HCEC 1CT (cell line): ENCODE results near the gene CTXN1.

Experiments used
- DNase-seq: peaks from one replicate; pipeline ENCODE4 v3.0.0-alpha.2; 2017

Gene CTXN1

DNA sequence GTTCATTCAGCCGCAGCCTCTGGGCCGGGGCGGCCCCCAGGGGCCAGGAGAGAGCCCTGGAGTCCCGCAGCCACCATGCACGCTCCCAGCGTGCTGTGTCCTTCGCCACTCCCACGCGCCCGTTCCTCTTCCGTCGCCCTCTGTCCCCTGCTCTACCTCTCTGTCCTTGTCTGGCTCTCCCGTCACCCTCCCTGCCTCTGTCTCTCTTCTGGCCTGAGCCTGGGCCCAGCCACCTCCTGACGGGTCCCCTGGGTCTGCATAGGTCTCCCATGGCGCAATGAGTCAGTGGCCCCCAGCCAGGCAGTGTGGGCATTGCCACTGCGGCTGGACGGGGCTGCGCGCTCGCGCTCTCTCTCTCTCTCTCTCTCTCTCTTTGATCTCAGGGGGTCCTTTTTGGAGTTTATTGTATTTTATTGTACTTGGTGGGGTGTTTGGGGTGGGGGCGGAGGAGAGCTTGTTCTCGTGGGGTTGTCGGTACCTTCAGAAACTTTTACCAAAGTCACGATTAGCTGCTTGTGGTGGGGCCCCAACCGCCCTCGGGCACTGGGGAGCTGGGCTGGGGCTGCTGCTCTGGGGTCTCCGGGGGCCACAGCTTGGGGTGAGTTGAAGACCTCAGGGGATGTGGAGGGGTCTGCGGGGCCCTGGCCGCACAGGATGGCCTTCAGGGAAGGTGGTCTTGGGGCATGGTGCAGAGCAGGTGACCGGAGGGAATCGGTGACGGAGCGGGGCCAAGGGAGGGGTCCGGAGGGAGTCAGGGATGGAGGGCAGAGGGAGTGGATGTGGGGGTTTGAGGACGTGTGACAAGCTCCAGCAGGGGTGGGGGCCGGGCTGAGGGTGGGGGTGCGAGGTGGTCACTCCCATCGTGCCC lies 13.0 kb downstream of the CTXN1 start:
- DNase-seq: no peak

DNA sequence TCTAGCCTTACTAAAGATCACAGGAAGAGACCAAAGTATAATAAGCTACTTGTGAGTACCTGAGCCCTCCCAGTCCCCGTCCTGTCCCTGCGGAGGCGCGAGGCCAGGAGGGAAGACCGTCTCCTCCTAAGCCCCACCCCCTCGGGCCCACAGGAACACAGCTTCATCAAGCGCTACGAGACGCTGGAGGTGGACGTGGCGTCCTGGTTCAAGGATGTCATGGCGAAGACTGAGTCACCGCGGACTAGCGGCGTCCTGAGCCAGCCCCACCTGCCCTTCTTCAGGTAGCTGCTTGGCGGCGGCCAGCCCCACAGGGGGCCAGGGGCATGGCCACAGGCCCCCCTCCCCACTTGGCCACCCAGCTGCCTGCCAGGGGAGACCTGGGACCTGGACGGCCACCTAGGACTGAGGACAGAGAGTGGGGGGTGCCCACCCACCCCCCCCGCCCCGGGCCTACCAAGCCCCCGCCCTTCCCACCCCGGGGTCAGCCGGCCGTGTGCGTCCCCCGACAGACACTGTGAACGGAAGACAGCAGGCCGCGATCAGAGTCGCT lies 13.7 kb downstream of the CTXN1 start:
- no peak for DNase-seq

DNA sequence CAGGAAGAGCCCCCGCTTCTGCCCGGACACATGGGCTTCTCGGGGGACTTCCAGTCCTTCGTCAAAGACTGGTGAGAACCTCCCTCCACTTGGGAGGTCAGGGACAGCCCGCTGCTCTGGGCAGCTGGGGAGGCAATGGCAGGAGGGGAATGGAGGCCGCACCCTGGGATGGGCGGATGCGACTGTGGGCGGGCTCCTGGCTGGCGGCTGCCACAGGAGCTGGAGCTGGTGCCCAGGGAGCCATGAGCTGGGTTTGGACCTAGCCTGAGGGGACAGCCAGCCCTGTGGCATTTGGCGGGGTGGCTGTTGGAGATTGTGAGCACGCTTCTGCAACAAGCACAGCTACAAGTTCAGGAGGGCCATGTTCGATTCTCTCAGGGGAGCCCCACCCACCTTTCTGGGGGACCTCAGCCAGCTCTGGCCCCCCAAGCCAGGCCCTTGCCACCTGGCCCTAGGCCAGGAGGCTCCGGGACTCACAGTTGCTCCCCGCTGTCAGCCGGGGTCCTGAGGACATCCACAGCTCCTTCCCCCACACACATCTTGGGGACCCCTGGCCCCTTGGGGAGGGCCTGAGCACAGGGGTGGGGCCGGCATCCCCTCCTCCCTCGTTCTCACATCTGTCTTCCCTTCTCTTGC lies 14.3 kb downstream of the CTXN1 start:
- DNase-seq: no peak

DNA sequence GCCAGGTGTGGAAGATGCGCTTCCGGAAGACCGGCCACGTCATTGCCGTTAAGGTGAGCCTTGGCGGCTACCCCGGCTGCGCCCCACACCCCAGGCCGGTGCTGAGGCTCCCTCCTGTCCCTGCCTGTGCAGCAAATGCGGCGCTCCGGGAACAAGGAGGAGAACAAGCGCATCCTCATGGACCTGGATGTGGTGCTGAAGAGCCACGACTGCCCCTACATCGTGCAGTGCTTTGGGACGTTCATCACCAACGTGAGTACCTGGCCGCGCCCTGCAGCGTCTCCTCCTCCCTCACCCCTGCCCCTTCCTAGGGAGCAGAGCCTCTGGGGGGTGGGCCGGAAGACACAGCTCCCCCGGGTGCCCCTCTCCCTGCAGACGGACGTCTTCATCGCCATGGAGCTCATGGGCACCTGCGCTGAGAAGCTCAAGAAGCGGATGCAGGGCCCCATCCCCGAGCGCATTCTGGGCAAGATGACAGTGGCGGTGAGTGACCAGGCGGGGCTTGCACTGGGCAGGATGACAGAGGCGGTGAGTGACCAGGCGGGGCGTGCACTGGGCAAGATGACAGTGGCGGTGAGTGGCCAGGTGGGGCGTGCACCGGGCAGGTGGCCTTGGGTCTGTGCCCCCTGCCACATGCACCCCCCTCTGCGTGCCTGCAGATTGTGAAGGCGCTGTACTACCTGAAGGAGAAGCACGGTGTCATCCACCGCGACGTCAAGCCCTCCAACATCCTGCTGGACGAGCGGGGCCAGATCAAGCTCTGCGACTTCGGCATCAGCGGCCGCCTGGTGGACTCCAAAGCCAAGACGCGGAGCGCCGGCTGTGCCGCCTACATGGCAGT lies 15.4 kb downstream of the CTXN1 start:
- DNase-seq: no peak

DNA sequence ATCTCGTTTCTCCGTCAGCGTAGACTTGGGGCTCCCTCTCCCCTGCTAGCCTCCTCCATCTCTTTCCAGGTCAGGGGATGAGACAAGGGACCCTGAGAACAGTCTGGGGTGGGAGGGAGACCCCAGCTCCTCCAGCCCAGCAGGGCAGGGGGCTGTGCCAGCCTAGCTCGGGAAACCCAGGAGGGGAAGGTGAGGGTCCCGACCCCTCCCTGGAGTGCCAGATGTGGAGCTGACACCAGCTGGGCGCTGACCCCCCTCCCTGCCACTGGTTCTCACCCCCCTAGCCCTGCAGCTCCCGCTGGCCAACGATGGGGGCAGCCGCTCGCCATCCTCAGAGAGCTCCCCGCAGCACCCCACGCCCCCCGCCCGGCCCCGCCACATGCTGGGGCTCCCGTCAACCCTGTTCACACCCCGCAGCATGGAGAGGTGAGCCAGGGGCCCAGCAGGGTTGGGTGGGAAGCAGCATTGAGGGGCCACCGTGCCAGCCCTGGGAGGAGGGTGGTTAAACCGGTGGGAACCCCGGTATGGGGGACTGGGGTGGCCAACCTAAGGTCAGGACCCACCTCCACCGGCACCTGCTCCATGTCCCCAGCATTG lies 16.4 kb downstream of the CTXN1 start:
- DNase-seq: no peak

DNA sequence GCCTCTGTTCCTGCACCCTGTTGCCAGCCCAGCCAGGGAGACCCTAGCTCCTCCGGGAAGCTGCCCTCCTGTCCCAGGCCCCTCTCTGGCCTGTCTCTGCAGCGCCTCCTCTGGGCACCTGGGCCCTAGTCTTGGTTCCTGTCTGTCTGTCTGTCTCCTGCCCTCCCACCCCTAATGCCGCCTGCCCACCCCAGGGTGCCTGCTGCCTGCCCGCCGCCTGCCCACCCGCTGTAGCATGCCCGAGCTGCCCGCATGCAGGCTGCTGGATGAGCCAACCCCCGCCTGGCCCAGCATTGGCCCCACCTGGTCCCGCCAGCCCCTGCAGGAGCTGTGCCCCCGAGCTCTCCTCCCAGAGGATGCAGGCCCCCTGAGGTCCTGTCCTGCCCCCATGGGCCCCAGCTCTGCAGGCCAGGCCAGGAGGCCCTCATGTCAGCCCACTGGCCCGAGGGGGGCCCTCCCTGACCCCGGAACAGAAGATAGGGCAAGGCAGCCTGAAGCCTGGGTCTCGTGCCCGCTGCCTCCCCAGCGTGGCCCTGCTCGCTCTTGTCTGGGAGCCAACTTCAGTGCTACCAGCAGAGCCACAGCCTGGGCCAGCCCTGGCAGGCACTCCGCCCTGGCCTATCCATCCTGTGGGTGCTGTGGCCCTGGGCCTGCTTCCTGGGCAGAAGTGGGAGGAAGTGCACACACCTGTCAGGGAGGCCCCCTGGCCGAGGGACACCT lies 17.0 kb downstream of the CTXN1 start:
- no peak for DNase-seq

DNA sequence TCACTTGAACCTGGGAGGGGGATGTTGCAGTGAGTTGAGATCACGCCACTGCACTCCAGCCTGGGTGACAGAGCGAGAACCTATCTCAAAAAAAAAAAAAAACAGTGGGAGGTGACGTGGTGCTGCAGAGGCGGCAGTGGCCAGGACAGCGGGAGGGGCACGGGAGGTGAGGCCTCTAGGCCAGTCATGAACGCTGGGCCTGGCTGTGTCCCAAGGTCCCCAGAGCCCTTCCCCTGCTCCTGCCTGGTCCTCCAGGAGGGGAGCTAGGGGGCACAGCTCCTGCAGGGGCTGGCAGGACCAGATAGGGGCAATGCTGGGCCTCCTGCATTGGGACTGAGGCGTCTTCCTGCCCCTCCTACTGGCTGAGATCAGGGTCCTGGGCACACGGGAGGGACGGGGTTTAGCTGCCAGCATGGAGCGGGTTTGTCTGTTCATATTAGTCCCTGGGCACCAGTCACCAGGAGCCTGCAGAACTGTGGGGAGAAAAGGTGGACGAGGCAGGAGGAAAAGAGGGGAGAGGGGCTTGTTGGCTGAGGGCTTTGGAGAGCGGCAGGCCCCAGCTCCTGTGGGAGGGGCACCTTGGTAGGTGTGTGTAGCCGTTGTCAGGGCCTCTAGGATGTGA lies 17.7 kb downstream of the CTXN1 start:
- DNase-seq: no peak

DNA sequence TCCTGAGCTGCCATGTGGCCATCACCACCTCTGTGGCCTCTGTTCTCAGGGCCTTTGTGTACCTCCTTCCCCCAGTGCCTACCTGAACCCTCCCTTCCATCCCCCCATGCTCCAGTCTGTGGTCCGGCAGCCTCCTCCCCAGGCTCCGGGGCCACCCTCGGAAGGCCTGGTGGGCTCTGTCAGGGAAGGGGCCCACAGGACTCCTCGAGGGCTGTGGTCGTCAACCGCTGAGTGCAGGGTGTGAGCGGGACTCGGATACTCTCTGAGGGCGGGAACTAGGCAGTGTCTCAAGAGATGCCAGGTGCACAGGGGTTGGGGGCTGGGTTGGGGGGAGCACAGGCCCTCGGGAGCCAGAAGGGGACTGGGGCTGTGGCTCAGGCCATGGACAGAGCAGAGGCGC lies 18.4 kb downstream of the CTXN1 start:
- no peak for DNase-seq

DNA sequence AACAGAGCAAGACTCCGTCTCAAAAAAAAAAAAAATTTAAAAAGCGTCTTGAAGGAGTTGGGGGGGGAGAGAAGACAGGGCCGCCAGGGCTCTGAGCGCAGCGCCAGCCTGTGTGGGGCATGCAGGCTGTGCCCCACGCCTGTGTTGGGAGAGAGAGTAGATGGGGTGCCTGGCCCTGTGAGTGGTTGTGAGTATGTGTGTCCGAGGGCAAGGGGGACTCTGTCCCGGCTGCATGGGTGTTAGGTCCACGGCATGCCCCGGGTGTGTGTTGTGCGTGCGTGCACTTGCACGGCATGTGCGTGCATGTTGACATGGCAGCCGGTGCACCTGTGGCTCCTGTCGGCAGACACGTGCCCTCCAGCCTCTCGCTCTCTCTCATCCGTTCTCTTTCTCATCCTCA lies 18.8 kb downstream of the CTXN1 start:
- no peak for DNase-seq

DNA sequence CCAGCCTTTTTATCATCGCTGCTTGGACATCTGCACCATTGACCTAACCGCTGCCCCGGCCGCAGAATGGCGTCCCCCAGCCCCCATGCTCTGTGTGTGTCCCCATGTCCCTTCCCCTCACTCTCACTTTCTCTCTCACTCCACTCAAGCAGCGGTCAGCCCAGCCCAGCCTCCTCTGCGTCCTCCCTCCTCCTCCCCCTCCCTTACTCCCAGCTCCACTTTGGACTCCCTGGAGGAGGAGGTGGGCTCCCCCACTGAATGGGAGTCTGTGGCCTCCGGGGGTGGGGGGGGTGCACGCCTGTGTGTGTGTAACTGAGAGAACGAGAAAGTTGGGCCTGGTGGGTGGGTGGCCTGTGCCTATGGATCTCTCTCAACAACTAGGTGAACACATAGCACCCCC lies 20.1 kb downstream of the CTXN1 start:
- DNase-seq: no peak

DNA sequence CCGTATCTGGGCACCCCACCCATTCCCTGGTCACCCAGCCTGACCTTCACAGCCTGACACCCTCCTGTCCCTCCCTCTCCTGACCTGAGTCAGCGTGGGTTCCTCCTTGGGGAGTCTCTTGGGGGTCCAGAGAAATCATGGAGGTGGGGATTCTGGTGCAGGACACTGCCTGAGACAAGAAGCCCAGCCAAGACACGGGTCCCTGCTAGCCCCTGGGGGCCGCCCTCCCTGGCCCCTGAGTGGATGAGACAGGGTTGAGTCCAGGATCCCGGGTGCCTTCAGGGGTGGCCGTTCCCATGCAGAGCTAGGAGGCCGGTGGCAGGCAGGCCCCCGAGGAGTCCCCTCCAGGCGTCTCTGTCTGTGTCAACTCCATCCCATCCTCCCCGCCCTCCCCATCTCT lies 20.7 kb downstream of the CTXN1 start:
- DNase-seq: no peak

DNA sequence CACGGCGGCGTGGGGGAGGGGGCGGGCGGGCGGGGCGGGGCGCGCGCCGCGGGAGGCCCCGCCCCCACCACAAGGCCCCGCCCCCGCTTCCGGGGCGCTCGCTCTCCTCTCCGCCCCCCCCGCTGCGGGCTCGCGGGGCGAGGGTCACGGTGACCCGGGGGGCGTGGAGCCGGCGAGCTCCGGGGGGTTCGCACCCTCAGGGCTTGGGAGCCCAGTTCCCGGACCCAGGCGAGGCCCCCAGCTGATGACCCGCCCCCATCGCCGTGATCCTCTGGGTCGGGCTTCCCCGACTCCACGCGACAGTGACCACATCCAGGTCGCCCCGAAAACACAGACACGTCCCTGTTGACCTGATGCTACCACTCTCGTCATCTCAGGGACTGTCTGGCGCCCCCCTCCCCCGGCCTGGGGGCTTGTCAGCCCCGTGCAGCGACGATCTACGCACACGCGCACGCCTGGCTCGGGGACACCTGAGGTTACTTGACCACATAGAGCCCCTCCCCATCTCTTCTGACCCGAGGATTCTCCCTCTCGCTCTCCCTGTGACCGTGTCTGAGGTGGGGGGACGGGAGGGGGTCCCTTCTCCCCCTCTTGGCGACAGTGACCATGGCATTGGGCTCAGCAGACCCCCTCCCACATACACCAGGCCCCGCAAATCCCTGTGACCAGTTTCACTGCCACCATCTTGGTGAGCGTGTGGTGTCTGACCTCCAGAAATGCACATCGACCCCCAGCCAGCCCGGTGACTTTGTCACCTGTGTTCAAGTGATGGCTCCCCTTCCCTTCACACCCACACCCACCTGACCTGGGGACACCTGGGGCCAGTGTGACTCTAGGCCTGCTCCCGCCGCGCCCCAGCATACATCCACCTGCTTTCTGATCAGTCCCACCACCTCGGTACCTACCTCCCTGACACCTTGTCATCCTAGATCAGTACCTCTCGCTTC lies 21.6 kb downstream of the CTXN1 start:
- no peak for DNase-seq

DNA sequence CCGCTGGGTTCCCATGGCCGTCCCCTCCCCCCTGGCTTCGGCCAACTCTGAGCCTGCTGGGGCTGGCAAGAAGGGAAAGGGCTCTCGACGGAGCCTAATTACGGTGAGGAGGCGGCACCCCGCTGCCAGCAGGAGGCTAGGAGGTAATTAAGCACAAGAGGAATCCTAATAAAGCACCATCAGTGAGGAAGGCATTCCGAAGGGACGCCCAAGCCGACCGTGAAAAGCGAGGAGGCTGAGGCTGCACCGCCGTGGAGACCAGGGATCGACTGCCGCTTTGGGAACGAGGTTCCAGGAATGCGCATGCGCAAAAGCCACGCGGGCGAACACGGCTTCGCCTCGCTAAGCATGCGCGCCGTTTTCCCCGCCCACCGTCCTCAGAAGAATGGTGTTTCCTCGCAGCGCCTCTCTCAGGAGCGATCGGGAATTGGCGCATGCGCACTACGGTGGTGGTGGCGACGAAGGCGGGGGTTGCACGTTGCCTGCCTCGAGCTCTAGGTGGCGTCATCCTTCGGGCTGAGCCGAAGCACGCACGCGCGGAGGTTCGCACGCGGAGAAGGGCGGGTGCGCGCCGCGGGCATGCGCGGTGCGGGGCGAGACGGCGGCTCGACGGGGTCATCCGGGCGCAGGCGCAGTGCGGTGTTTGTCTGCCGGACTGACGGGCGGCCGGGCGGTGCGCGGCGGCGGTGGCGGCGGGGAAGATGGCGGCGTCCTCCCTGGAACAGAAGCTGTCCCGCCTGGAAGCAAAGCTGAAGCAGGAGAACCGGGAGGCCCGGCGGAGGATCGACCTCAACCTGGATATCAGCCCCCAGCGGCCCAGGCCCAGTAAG lies 22.5 kb downstream of the CTXN1 start, which contains the start of gene MAP2K7:
Gene MAP2K7, plus strand, starts transcription at position 634 of the 830 bp plus-strand sequence. Its CDS starts 68 bp downstream, at position 702.
- DNase-seq: peak; percentile 97

DNA sequence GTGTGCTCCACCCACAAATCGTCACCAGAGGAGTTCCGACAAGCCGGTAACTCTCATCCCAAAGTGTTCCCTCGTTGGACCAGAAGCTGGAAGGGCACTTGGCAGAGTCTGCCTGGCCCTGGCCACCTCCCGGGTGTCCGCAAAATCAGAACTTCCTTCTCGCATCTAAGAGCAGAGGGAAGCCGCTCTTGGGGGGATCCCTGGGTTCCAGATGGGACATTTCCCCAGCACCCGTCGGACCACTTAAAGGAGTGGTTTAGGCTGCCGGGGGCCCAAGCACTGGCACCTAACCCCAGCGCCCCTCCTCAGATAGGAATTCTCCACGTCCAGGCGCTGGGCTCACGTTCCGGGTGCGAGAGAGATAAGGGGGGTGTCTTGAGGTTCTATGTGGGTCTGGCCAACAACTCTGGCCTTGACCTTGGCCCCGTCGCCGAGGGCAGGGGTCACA lies 23.1 kb downstream of the CTXN1 start:
- no peak for DNase-seq

DNA sequence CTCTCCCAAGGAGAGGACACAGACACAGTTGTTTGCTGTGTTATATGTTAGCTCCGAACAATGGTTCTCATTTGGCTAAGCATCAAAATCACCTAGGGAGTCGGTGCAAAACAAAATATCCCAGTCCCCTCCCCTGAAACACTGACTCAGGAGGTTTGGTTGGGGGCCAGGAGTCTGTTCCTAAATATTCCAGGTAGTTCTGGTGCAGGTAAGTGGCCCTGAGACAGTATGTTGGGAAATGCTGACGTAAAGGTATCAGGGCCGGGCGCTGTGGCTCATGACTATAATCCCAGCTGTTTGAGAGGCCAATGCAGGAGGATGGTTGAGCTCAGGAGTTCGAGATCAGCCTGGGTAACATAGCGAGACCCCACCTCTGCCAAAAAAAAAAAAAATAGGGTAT lies 24.6 kb downstream of the CTXN1 start:
- DNase-seq: no peak

DNA sequence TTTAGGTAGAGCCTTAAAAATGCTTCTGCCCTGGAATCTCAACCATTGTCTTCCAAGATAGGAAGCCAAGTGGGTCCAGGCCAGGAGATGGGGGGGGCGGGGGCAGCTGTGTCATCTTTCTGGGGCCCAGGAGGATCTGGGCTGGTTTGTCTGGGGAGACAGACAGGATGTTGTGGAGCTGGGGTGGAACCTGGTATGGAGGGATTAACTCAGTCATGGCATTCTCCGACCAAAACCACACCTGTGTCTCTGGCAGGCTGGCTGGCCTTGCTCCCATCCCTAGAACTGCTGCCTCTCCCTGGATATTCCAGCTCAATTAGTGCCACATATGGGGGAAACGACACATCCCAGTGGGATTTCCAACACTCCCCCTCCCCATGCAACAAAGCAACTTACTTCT lies 25.0 kb downstream of the CTXN1 start:
- no peak for DNase-seq

DNA sequence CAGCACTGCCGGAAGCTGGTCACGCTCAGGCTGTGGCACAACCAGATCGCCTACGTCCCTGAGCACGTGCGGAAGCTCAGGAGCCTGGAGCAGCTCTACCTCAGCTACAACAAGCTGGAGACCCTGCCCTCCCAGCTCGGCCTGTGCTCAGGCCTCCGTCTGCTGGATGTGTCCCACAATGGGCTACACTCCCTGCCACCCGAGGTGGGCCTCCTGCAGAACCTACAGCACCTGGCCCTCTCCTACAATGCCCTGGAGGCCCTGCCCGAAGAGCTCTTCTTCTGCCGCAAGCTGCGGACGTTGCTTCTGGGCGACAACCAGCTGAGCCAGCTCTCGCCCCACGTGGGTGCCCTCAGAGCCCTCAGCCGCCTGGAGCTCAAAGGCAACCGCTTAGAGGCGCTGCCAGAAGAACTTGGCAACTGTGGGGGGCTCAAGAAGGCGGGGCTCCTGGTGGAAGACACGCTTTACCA lies 25.5 kb downstream of the CTXN1 start:
- DNase-seq: no peak

DNA sequence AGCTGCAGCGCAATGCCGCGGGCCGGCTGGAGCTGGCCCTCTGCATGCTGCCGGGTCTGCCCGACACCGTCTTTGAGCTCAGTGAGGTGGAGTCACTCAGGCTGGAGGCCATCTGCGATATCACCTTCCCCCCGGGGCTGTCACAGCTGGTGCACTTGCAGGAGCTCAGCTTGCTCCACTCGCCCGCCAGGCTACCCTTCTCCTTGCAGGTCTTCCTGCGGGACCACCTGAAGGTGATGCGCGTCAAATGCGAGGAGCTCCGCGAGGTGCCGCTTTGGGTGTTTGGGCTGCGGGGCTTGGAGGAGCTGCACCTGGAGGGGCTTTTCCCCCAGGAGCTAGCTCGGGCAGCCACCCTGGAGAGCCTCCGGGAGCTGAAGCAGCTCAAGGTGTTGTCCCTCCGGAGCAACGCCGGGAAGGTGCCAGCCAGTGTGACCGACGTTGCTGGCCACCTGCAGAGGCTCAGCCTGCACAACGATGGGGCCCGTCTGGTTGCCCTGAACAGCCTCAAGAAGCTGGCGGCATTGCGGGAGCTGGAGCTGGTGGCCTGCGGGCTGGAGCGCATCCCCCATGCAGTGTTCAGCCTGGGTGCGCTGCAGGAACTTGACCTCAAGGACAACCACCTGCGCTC lies 26.1 kb downstream of the CTXN1 start:
- DNase-seq: no peak

DNA sequence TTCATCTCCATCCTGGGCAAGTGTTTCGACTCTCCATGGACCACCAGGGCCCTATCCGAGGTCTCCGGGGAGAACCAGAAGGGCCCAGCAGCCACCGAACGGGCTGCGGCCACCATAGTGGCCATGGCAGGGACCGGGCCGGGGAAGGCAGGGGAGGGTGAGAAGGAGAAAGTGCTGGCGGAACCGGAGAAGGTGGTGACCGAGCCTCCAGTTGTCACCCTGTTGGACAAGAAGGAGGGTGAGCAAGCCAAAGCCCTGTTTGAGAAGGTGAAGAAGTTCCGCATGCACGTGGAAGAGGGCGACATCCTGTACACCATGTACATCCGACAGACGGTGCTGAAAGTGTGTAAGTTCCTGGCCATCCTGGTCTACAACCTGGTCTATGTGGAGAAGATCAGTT lies 27.0 kb downstream of the CTXN1 start:
- DNase-seq: no peak
